Pancreas (tissue), 10 donors: ENCODE data around the gene CSAG3. TPM values are rescaled to one million over a fixed set of nuclear protein-coding genes. Genes with fewer than 3 reads are reported as not detected.
"Not testable (repeated sequence)": the region's sequence is repeated elsewhere in the genome, so short reads cannot be mapped to it uniquely, and the experiment has no call there.

Experiments used
- ATAC-seq, 4 donors: fragments of 200-7000 bp; cut with Tn5 transposase; one replicate each; pipeline versions ENCODE4 v1.8.0 to v1.9.1; 2020; ENCODE audit warnings: mild to moderate bottlenecking in 4 of 4, moderate library complexity in 4 of 4
- DNase-seq, 6 donors: peaks; one replicate each; pipeline ENCODE4 v3.0.0-alpha.2; 2020
- FAIRE-seq: peaks from 2 replicates; lab custom pipeline; 2012; peaks lifted over from hg19 to GRCh38; lab: Jason Lieb, UNC
- H3K27ac ChIP-seq, 4 donors: fragments of 200-600 bp; sonication (generic); 1 replicate in 3 of 4; 2 replicates in 1 of 4; pipeline versions ENCODE4 v1.5.0 to v1.8.0; 2020
- H3K27me3 ChIP-seq, 4 donors: fragments of 200-600 bp; one replicate each; pipeline ENCODE4 v1.8.0; 2021
- H3K36me3 ChIP-seq, 3 donors: fragments of 200-600 bp; sonication (generic) in 1 of 3; one replicate each; pipeline versions ENCODE4 v1.5.0 to v1.8.0; 2020 to 2021
- H3K4me1 ChIP-seq, 3 donors: fragments of 200-600 bp; one replicate each; pipeline ENCODE4 v1.8.0; 2021
- H3K4me3 ChIP-seq, 4 donors: fragments of 200-600 bp; sonication (generic) in 2 of 4; one replicate each; pipeline versions ENCODE4 v1.5.0 to v1.8.0; 2020 to 2021
- H3K9me3 ChIP-seq, 4 donors: fragments of 200-600 bp; one replicate each; pipeline ENCODE4 v1.8.0; 2021
- WGBS, 2 donors: extraction: QIAGEN DNeasy Blood & Tissue Kit; methylation state at CpG; one replicate each; pipeline ENCODE4 v1.1.7; 2013; 5-methylcytosine and 5-hydroxymethylcytosine counted together
- intact Hi-C, 3 donors: fragments of 100-400 bp; cut with DNase I; formaldehyde crosslinking; loops; one replicate each; pipeline versions ENCODE4 v1.11.1 to v1.14.2; 2022
- polyA plus RNA-seq, 2 donors: library from polyadenylated mRNA; stranded (reverse); fragments of 200-250 nt; gene quantifications; one replicate each; pipeline ENCODE4 v1.2.3, GENCODE V29; 2013
- total RNA-seq, 6 donors: library from RNA; stranded (reverse); fragmentation: NEBNext Ultra II Directional in 4 of 6; extraction: Animal tissue kit (Norgen Biotek cat#: 25700) in 4 of 6; gene quantifications; one replicate each; pipeline versions ENCODE4 v1.2.1 to v1.2.4, GENCODE V29; 2021 to 2023
- TF ChIP-seq, protein P1 (sequence below), 4 donors: fragments of 200-600 bp; sonication (generic) in 3 of 4; IDR thresholded peaks; one replicate each; pipeline versions ENCODE4 v1.5.0 to v1.8.0; 2021; ENCODE audit warnings: antibody characterized with exemption in 4 of 4
- donor health status: healthy with polysubstance abuse.
- donor health status: DM: no; HTN: no; CAD: no; lungs with moderate emphysema.
- donor health status: DM: no; HTN: no; CAD: no.
- donor health status: control.
- donor health status: control.
- donor health status: Bipolar disorder and iron deficiency.
- donor health status: DM: yes; HTN: yes; CAD: no.
- donor health status: DM: no; HTN: no; CAD: no.
- donor health status: DM: no; HTN: no; CAD: no.
- donor health status: DM: yes; HTN: yes; CAD: no.

Gene CSAG3
- total and polyA plus RNA-seq, 8 donors, result not detected

DNA sequence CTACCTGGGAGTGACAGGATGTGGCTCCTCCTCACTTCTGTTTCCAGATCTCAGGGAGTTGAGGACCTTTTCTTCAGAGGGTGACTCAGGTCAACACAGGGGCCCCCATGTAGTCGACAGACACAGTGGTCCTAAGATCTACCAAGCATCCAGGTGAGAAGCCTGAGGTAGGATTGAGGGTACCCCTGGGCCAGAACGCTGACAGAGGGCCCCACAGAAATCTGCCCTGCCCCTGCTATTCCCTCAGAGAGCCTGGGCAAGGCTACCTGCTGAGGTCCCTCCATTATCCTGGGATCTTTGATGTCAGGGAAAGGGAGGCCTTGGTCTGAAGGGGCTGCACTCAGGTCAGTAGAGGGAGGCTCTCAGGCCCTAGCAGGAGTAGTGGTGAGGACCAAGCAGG, 23.9 kb upstream of the CSAG3 start:
- intact Hi-C loops, result no loop called here

DNA sequence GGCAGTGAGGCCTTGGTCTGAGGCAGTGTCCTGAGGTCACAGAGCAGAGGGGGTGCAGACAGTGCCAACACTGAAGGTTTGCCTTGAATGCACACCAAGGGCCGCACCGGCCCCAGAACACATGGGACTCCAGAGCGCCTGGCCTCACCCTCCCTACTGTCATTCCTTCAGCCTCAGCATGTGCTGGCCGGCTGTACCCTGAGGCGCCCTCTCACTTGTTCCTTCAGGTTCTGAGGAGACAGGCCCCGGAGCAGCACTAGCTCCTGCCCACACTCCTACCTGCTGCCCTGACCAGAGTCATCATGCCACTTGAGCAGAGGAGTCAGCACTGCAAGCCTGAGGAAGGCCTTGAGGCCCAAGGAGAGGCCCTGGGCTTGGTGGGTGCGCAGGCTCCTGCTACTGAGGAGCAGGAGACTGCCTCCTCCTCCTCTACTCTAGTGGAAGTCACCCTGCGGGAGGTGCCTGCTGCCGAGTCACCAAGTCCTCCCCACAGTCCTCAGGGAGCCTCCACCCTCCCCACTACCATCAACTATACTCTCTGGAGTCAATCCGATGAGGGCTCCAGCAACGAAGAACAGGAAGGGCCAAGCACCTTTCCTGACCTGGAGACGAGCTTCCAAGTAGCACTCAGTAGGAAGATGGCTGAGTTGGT, 23.0 kb upstream of the CSAG3 start:
- TF ChIP-seq, protein P1, sequence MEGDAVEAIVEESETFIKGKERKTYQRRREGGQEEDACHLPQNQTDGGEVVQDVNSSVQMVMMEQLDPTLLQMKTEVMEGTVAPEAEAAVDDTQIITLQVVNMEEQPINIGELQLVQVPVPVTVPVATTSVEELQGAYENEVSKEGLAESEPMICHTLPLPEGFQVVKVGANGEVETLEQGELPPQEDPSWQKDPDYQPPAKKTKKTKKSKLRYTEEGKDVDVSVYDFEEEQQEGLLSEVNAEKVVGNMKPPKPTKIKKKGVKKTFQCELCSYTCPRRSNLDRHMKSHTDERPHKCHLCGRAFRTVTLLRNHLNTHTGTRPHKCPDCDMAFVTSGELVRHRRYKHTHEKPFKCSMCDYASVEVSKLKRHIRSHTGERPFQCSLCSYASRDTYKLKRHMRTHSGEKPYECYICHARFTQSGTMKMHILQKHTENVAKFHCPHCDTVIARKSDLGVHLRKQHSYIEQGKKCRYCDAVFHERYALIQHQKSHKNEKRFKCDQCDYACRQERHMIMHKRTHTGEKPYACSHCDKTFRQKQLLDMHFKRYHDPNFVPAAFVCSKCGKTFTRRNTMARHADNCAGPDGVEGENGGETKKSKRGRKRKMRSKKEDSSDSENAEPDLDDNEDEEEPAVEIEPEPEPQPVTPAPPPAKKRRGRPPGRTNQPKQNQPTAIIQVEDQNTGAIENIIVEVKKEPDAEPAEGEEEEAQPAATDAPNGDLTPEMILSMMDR (IDR thresholded peaks at IDR 0.05), result no peak
- H3K4me3 ChIP-seq, result no peak overlapping the region
- DNase-seq, result peak in 2 of 6 donors; percentile 7 to 43
- no peak overlapping the region for H3K27ac ChIP-seq
- H3K36me3 ChIP-seq, result no peaks in the 10 kb centered on the region
- no peaks in the 10 kb centered on the region for H3K9me3 ChIP-seq
- WGBS, 2 donors, result 82 to 85% methylated on average over 12 of the region's 12 CpGs
- FAIRE-seq, result no peak
- no peaks in the 10 kb centered on the region for H3K27me3 ChIP-seq
- ATAC-seq, result no peak
- intact Hi-C loops, result no loop called here
- H3K4me1 ChIP-seq, result no peaks in the 10 kb centered on the region

More for the DNA sequence above, 23.9 kb upstream of the CSAG3 start:
- ATAC-seq, result no peak
- Histone ChIP-seq H3K27ac (no peak overlapping the region), H3K4me1 (no peaks in the 10 kb centered on the region), H3K9me3 (no peaks in the 10 kb centered on the region), H3K4me3 (no peak overlapping the region), H3K36me3 (no peaks in the 10 kb centered on the region), H3K27me3 (no peaks in the 10 kb centered on the region)
- TF ChIP-seq, protein P1 (IDR thresholded peaks at IDR 0.05), result no peak
- peak in 1 of 6 donors; percentile 7 for DNase-seq
- FAIRE-seq, result no peak
- WGBS, 2 donors, result 49 to 52% methylated on average over 2 of the region's 2 CpGs

DNA sequence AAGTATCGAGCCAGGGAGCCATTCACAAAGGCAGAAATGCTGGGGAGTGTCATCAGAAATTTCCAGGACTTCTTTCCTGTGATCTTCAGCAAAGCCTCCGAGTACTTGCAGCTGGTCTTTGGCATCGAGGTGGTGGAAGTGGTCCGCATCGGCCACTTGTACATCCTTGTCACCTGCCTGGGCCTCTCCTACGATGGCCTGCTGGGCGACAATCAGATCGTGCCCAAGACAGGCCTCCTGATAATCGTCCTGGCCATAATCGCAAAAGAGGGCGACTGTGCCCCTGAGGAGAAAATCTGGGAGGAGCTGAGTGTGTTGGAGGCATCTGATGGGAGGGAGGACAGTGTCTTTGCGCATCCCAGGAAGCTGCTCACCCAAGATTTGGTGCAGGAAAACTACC, 22.5 kb upstream of the CSAG3 start:
- H3K9me3 ChIP-seq, H3K36me3 ChIP-seq, H3K4me3 ChIP-seq, H3K27me3 ChIP-seq, H3K4me1 ChIP-seq, intact Hi-C loops, H3K27ac ChIP-seq, ATAC-seq, FAIRE-seq: not testable (repeated sequence)
- peak in 1 of 6 donors; percentile 18 for DNase-seq
- WGBS, 2 donors, result 70 to 74% methylated on average over 12 of the region's 12 CpGs

DNA sequence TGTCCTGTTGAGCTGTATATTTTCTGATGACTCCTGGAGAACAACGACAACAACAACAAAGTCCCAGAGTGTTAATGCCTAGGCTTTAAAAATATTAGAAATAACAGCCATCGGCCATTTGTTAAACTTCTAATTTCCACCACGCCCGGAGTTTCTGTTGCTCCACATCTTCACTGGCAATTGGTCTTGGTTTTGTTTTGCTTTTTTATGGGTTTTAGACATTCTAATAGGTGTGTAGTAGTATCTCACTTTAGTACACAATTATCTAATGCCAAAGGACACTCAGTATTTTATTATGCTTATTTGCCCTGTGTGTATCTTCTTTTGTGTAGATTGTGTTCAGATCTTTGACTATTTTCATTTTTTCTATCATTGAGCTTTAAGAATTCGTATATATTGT, 20.5 kb upstream of the CSAG3 start:
- Histone ChIP-seq H3K9me3 (no peaks in the 10 kb centered on the region), H3K4me1 (no peaks in the 10 kb centered on the region), H3K36me3 (no peaks in the 10 kb centered on the region), H3K27ac (no peak overlapping the region), H3K27me3 (no peaks in the 10 kb centered on the region), H3K4me3 (no peak overlapping the region)
- ATAC-seq, result no peak
- no peak for FAIRE-seq
- TF ChIP-seq, protein P1 (IDR thresholded peaks at IDR 0.05), result no peak
- intact Hi-C loops, result no loop called here
- DNase-seq, result no peak
- WGBS, 2 donors, result 75 to 77% methylated on average over 5 of the region's 5 CpGs

DNA sequence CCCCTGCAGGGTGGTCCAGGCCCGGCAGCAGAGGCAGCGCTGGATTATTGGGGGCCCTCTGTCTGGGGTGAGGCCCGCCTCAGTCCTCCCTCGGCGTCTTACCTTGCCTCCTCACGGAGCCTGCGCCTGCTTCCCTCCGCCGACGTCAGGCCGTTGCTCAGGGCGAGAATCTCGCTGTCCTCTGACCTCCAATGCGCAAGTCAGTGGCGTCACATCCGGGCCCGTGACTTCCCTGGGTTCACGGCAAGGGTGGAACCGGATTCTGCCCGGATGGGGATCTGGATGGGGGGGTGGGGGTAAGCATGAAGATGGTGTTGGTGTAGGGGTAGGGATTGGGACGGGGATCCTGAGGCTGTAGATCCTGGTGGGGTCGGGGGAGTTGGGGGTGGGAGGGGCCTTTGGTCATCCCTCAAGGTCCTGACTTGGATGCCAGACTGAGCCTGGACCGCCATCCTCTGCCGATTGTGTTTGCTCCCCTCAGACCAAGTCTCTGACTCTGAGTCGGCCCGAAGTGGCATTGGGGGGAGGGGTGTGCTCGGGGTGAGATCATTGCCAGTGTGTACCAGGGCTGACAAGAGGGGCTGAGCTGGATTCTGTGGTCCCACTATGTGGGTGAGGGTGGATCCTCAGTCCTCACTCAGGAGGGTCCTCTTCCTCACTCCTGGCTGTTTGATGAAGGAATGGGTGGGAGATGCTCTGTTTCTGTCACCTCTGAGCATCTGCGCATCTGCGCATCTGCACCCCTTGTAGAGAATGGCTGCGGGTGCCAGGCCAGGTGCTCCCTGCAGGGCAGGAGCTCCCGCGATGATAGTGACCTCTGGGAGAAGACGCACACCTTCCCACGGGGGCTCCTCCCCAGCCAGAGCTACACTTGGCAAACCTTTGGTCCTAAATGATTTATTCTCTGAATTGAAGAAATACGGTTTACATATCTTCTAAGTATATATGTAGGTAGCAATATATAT, 5.0 kb upstream of the CSAG3 start, which contains the start of gene MAGEA2:
Gene MAGEA2, minus strand, starts transcription at position 157 of the 965 bp plus-strand sequence. CDS start 2,479 bp downstream, outside the sequence.
- intact Hi-C loops, FAIRE-seq, ATAC-seq, H3K4me3 ChIP-seq, H3K27ac ChIP-seq, H3K36me3 ChIP-seq, H3K4me1 ChIP-seq, H3K27me3 ChIP-seq, DNase-seq, H3K9me3 ChIP-seq: not testable (repeated sequence)
- WGBS, 2 donors, result no CpG with 5 or more reads among the region's 35 CpGs

DNA sequence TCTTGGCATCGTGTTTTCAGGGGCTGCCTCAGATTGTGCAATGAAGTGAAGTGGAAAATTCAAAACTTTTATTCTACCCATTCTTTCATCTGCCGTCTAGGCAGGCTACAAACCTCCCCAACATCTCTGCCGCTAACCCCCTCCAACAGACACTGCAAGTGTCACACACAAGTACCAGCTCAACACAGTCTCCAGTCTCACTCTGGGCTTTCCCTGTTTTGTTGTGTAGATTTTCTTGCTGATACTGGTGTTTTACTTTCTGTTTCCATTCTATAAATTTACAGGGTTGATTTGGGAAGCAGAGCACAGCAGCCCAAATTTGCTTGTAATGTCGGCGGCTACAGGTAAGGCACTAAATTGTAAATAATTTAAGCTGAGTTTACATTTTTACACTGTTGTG, 4.1 kb upstream of the CSAG3 start:
- H3K4me3 ChIP-seq, H3K9me3 ChIP-seq, H3K36me3 ChIP-seq, H3K27ac ChIP-seq, H3K4me1 ChIP-seq, H3K27me3 ChIP-seq, DNase-seq, FAIRE-seq, intact Hi-C loops, ATAC-seq: not testable (repeated sequence)
- no CpG with 5 or more reads among the region's 5 CpGs for WGBS, 2 donors

DNA sequence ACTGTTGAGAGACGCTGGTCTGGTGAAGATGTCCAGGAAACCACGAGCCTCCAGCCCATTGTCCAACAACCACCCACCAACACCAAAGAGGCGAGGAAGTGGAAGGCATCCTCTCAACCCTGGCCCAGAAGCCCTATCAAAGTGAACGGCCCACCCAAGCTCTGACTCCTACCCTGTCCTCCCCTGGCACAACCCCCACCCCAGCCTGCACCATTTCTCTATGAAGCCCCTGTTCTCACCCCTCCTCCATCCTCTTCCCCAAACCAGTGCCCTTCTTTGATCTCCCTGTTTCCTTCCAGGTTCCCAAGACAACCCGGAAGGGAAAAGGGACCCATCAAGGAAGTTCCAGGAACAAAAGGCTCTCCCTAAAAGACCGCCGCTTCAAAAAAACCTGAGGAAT, 526 bp downstream of the CSAG3 start:
- WGBS, 2 donors, result 58 to 66% methylated on average over 3 to 5 of the region's 7 CpGs
- H3K36me3 ChIP-seq, intact Hi-C loops, H3K27ac ChIP-seq, FAIRE-seq, H3K4me1 ChIP-seq, ATAC-seq, H3K4me3 ChIP-seq, H3K27me3 ChIP-seq, H3K9me3 ChIP-seq: not testable (repeated sequence)
- DNase-seq, result peak in 1 of 6 donors; percentile 3

DNA sequence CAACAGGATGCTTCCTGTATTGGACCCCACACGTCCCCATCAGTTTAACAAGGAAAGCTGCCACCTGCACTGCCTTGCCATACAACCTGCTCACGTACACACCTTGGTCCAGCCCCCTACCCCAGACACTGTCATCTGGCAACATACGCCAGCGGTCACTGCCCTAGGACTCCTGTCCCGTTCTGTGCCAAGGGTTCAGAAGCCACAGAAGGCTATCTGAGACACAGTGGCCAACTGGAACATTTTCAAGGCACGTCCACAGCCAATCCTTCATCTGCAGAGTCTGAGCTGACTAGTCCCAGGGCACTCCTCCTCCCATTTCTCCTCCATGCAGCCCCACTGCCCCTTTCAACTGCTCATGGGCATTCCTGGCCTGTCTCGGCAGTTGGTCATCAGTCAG, 2.6 kb downstream of the CSAG3 start:
- ATAC-seq, result not testable (repeated sequence)

DNA sequence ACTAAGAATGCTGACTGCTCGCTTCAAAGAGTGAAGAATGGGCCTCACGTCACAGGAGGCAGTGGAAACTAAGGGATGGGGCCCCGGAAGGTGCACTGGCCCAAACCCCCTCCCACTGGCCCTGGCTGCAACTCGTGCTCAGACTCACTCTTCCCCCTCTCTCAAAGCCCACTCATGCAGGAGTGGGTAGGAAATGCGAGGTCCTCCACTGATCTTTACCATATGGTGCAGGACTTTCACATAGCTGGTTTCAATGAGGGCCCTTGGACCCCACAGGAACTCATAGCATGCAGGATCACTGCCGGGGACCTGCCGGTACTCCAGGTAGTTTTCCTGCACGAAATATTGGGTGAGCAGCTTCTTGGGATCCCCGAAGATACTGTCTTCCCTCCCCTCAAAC, 7.5 kb downstream of the CSAG3 start:
- H3K27me3 ChIP-seq, FAIRE-seq, H3K4me3 ChIP-seq, H3K9me3 ChIP-seq, H3K36me3 ChIP-seq, intact Hi-C loops, H3K4me1 ChIP-seq, H3K27ac ChIP-seq, ATAC-seq: not testable (repeated sequence)
- WGBS, 2 donors, result 60 to 67% methylated on average over 9 of the region's 9 CpGs
- peak in 1 of 6 donors; percentile 9 for DNase-seq

More for the DNA sequence above, 2.6 kb downstream of the CSAG3 start:
- intact Hi-C loops, H3K4me3 ChIP-seq, H3K4me1 ChIP-seq, FAIRE-seq, H3K9me3 ChIP-seq, H3K27ac ChIP-seq, H3K36me3 ChIP-seq, DNase-seq, H3K27me3 ChIP-seq: not testable (repeated sequence)
- WGBS, 2 donors, result 66 to 75% methylated on average over 2 to 4 of the region's 7 CpGs
